ENCODE data around the gene KMT5C. TPM values are rescaled to one million over a fixed set of nuclear protein-coding genes. Genes with fewer than 3 reads are reported as not detected.

Gene KMT5C
- total RNA-seq, 1 experiment from 2014 or later, result 63.1 TPM

DNA sequence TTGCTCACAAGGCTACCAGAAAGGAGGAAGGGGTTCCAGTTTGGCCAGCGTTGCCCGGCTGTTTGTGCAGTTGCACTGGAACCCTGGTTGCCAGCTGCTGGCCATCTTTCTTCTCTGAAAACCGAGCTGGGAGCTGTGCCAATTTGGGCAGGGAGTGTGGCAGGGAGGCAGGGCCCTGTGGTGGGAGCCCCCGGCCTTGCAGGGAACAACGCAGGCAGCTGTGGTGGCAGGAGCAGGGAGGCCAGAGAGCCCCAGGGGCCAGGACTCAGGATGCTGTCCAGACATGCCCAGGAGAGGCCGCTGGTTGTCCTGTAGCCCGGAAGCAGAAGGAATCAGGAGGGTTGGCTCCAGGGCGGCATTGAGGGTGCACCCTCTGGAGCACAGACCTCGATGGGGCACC lies 4.8 kb downstream of the KMT5C start (continued):
- TF ChIP-seq, protein P1, sequence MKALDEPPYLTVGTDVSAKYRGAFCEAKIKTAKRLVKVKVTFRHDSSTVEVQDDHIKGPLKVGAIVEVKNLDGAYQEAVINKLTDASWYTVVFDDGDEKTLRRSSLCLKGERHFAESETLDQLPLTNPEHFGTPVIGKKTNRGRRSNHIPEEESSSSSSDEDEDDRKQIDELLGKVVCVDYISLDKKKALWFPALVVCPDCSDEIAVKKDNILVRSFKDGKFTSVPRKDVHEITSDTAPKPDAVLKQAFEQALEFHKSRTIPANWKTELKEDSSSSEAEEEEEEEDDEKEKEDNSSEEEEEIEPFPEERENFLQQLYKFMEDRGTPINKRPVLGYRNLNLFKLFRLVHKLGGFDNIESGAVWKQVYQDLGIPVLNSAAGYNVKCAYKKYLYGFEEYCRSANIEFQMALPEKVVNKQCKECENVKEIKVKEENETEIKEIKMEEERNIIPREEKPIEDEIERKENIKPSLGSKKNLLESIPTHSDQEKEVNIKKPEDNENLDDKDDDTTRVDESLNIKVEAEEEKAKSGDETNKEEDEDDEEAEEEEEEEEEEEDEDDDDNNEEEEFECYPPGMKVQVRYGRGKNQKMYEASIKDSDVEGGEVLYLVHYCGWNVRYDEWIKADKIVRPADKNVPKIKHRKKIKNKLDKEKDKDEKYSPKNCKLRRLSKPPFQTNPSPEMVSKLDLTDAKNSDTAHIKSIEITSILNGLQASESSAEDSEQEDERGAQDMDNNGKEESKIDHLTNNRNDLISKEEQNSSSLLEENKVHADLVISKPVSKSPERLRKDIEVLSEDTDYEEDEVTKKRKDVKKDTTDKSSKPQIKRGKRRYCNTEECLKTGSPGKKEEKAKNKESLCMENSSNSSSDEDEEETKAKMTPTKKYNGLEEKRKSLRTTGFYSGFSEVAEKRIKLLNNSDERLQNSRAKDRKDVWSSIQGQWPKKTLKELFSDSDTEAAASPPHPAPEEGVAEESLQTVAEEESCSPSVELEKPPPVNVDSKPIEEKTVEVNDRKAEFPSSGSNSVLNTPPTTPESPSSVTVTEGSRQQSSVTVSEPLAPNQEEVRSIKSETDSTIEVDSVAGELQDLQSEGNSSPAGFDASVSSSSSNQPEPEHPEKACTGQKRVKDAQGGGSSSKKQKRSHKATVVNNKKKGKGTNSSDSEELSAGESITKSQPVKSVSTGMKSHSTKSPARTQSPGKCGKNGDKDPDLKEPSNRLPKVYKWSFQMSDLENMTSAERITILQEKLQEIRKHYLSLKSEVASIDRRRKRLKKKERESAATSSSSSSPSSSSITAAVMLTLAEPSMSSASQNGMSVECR (CRISPR knock-in tag; IDR thresholded peaks at IDR 0.05; ENCODE audit: borderline replicate concordance), result no peak
- TF ChIP-seq, protein P2, sequence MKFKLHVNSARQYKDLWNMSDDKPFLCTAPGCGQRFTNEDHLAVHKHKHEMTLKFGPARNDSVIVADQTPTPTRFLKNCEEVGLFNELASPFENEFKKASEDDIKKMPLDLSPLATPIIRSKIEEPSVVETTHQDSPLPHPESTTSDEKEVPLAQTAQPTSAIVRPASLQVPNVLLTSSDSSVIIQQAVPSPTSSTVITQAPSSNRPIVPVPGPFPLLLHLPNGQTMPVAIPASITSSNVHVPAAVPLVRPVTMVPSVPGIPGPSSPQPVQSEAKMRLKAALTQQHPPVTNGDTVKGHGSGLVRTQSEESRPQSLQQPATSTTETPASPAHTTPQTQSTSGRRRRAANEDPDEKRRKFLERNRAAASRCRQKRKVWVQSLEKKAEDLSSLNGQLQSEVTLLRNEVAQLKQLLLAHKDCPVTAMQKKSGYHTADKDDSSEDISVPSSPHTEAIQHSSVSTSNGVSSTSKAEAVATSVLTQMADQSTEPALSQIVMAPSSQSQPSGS (CRISPR knock-in tag; IDR thresholded peaks at IDR 0.05; ENCODE audit: borderline replicate concordance, low read depth), result no peak
- TF ChIP-seq HMGA2 (CRISPR knock-in tag; IDR thresholded peaks at IDR 0.05) (no peak), OVOL2 (CRISPR knock-in tag; IDR thresholded peaks at IDR 0.05; ENCODE audit: borderline replicate concordance) (no peak)

DNA sequence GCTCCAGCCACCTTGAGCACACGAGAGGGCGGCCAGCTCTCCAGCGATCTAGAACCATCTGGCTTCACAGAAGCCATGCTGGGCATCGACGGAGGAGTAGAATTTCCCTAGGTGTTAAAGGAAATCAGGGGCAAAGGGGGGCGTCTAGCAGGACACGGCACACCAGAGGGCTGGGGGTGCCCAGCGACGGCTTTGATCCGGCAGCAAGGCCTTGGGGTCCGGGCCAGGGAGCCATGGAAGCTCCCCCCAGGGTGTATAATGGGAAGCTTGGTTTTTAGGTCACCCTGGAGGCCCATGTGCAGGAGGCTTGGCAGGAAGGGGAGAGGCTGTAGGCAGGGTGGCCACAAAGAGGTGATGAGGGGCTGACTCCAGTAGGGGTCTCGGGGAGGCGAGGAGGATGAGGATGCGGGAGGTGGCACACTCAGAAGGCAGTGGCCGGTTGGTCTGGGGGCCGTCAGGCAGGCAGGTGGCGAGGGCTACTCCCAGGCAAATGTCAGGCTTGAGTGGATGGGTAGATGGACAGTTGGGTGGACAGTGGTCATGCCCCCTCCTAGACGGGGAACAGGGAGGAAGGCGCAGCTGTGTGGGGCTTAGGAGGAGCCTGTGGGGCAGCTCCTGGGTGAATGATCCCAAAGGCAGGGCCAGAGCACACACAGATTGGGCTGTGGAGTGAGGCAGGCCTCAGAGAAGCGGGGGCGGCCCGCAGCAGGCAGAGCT lies 5.6 kb downstream of the KMT5C start:
- POLR2A ChIA-PET, result no interaction called here
- Mint-ChIP-seq H3K27me3 (ENCODE audit: low read depth) (no peaks in the 10 kb centered on the region; the same call in 1 of the 2 replicates), H3K4me1 (peaks cover 41% of the 10 kb centered on the region), H3K9me3 (no peaks in the 10 kb centered on the region), H3K27ac (peak overlapping the region; percentile 84), H3K4me3 (no peak overlapping the region), H3K36me3 (peaks cover 28% of the 10 kb centered on the region)
- ATAC-seq, result no peak
- TF ChIP-seq FOXP1 (CRISPR knock-in tag; IDR thresholded peaks at IDR 0.05; ENCODE audit: borderline replicate concordance), result no peak
- TF ChIP-seq, protein P3, sequence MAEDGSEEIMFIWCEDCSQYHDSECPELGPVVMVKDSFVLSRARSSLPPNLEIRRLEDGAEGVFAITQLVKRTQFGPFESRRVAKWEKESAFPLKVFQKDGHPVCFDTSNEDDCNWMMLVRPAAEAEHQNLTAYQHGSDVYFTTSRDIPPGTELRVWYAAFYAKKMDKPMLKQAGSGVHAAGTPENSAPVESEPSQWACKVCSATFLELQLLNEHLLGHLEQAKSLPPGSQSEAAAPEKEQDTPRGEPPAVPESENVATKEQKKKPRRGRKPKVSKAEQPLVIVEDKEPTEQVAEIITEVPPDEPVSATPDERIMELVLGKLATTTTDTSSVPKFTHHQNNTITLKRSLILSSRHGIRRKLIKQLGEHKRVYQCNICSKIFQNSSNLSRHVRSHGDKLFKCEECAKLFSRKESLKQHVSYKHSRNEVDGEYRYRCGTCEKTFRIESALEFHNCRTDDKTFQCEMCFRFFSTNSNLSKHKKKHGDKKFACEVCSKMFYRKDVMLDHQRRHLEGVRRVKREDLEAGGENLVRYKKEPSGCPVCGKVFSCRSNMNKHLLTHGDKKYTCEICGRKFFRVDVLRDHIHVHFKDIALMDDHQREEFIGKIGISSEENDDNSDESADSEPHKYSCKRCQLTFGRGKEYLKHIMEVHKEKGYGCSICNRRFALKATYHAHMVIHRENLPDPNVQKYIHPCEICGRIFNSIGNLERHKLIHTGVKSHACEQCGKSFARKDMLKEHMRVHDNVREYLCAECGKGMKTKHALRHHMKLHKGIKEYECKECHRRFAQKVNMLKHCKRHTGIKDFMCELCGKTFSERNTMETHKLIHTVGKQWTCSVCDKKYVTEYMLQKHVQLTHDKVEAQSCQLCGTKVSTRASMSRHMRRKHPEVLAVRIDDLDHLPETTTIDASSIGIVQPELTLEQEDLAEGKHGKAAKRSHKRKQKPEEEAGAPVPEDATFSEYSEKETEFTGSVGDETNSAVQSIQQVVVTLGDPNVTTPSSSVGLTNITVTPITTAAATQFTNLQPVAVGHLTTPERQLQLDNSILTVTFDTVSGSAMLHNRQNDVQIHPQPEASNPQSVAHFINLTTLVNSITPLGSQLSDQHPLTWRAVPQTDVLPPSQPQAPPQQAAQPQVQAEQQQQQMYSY (CRISPR knock-in tag; IDR thresholded peaks at IDR 0.05), result 0 out of 2 replicates have a peak, but pooled peaks have one; percentile 26
- no peak for DNase-seq (ENCODE audit: low spot score)
- CTCF ChIA-PET, result interaction anchor here (0.5 to 1.7 kb wide), 4 partner anchors 31 to 73 kb away, joined by 3 to 6 read pairs (median 3); partner anchors contain the start of gene TMEM238

DNA sequence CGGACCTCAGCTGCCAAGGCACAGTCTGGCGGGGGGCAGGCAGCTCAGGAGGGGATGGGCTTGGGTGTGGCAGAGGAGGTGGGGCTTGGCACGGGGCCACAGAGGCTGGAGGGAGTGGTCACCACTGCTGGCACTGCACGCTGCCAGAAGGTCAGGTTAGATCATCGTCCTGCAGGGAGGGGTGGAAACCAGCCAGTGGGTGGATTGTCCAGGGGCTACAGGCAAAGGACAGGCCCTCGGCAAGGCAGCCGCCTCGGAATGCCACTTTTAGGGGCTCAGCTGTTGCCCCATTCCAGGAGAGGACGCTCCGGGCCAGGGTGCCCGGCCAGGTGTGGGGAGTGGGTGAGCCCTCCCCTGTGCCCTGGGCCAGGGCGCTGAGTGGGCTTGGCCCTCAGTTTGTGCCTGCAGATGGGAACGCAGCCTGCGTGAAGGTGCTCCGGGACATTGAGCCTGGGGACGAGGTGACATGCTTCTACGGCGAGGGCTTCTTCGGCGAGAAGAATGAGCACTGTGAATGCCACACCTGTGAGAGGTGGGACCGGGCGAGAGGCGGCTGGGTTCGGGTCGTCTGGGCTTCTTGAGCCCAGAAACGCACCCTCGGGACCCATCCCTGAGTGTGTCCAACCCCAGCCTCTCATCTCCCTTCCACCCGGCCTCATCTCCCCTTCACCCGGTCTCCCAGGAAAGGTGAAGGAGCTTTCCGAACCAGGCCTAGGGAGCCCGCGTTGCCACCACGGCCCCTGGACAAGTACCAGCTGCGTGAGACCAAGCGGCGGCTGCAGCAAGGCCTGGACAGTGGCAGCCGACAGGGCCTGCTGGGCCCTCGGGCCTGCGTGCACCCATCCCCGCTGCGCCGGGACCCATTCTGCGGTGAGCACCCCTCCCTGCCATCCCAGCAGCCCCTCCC lies 6.4 kb downstream of the KMT5C start:
- ChIA-PET POLR2A (no interaction called here), CTCF (interaction anchor here (0.6 to 1.7 kb wide), 3 partner anchors 19 to 72 kb away, joined by 3 to 6 read pairs (median 3); no protein-coding TSS in a partner anchor)
- H3K4me1 Mint-ChIP-seq, result peaks cover 47% of the 10 kb centered on the region
- H3K4me3 Mint-ChIP-seq, result no peak overlapping the region
- DNase-seq (ENCODE audit: low spot score), result no peak
- no peak for ATAC-seq
- peak overlapping the region; percentile 24; the same call in 1 of the 2 replicates for H3K27ac Mint-ChIP-seq
- H3K27me3 Mint-ChIP-seq (ENCODE audit: low read depth), result peaks cover 8% of the 10 kb centered on the region
- no peaks in the 10 kb centered on the region for H3K9me3 Mint-ChIP-seq
- peaks cover 28% of the 10 kb centered on the region for H3K36me3 Mint-ChIP-seq
- TF ChIP-seq, protein P1 (CRISPR knock-in tag; IDR thresholded peaks at IDR 0.05; ENCODE audit: borderline replicate concordance), result no peak
- TF ChIP-seq, protein P4, sequence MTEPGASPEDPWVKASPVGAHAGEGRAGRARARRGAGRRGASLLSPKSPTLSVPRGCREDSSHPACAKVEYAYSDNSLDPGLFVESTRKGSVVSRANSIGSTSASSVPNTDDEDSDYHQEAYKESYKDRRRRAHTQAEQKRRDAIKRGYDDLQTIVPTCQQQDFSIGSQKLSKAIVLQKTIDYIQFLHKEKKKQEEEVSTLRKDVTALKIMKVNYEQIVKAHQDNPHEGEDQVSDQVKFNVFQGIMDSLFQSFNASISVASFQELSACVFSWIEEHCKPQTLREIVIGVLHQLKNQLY (CRISPR knock-in tag; IDR thresholded peaks at IDR 0.05), result no peak
- TF ChIP-seq SMAD3 (CRISPR knock-in tag; IDR thresholded peaks at IDR 0.05; ENCODE audit: borderline replicate concordance) (no peak), NFE2L1 (CRISPR knock-in tag; IDR thresholded peaks at IDR 0.05) (no peak)
- TF ChIP-seq, protein P5, sequence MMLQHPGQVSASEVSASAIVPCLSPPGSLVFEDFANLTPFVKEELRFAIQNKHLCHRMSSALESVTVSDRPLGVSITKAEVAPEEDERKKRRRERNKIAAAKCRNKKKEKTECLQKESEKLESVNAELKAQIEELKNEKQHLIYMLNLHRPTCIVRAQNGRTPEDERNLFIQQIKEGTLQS (CRISPR knock-in tag; conservative IDR thresholded peaks at IDR 0.05), result no peak
- TF ChIP-seq, protein P6, sequence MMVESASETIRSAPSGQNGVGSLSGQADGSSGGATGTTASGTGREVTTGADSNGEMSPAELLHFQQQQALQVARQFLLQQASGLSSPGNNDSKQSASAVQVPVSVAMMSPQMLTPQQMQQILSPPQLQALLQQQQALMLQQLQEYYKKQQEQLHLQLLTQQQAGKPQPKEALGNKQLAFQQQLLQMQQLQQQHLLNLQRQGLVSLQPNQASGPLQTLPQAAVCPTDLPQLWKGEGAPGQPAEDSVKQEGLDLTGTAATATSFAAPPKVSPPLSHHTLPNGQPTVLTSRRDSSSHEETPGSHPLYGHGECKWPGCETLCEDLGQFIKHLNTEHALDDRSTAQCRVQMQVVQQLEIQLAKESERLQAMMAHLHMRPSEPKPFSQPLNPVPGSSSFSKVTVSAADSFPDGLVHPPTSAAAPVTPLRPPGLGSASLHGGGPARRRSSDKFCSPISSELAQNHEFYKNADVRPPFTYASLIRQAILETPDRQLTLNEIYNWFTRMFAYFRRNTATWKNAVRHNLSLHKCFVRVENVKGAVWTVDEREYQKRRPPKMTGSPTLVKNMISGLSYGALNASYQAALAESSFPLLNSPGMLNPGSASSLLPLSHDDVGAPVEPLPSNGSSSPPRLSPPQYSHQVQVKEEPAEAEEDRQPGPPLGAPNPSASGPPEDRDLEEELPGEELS (CRISPR knock-in tag; IDR thresholded peaks at IDR 0.05), result no peak
